ENCODE results near the gene ISG20L2.

The ISG20L2 gene

GRCh38 chr1:156755527-156755950 lies 27.0 kb upstream of the ISG20L2 start:
- in situ Hi-C loops (cut with MboI; ENCODE audit: low pct_unique_long_range_greater_than_20kb, low sequenced_read_pairs, unreplicated experiment): no loop called here
- TF ChIP-seq, protein P1, sequence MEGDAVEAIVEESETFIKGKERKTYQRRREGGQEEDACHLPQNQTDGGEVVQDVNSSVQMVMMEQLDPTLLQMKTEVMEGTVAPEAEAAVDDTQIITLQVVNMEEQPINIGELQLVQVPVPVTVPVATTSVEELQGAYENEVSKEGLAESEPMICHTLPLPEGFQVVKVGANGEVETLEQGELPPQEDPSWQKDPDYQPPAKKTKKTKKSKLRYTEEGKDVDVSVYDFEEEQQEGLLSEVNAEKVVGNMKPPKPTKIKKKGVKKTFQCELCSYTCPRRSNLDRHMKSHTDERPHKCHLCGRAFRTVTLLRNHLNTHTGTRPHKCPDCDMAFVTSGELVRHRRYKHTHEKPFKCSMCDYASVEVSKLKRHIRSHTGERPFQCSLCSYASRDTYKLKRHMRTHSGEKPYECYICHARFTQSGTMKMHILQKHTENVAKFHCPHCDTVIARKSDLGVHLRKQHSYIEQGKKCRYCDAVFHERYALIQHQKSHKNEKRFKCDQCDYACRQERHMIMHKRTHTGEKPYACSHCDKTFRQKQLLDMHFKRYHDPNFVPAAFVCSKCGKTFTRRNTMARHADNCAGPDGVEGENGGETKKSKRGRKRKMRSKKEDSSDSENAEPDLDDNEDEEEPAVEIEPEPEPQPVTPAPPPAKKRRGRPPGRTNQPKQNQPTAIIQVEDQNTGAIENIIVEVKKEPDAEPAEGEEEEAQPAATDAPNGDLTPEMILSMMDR (IDR thresholded peaks at IDR 0.05; ENCODE audit: extremely low read depth, insufficient read depth, missing control alignments): no peak
- no peak for DNase-seq (ENCODE audit: low spot score)

GRCh38 chr1:156754219-156754618 lies 25.7 kb upstream of the ISG20L2 start:
- no peak for DNase-seq (ENCODE audit: low spot score)
- in situ Hi-C loops (cut with MboI; ENCODE audit: low pct_unique_long_range_greater_than_20kb, low sequenced_read_pairs, unreplicated experiment): no loop called here
- TF ChIP-seq, protein P1 (IDR thresholded peaks at IDR 0.05; ENCODE audit: extremely low read depth, insufficient read depth, missing control alignments): no peak

- DNase-seq (ENCODE audit: low spot score): no peak
- in situ Hi-C loops (cut with MboI; ENCODE audit: low pct_unique_long_range_greater_than_20kb, low sequenced_read_pairs, unreplicated experiment): no loop called here
- TF ChIP-seq, protein P1 (IDR thresholded peaks at IDR 0.05; ENCODE audit: extremely low read depth, insufficient read depth, missing control alignments): no peak
These were observed 24.4 kb upstream of the ISG20L2 start for GRCh38 chr1:156752843-156753482.

- in situ Hi-C loops (cut with MboI; ENCODE audit: low pct_unique_long_range_greater_than_20kb, low sequenced_read_pairs, unreplicated experiment): no loop called here
- DNase-seq (ENCODE audit: low spot score): peak; percentile 97
- TF ChIP-seq, protein P1 (IDR thresholded peaks at IDR 0.05; ENCODE audit: extremely low read depth, insufficient read depth, missing control alignments): no peak
These were observed 23.4 kb upstream of the ISG20L2 start for GRCh38 chr1:156751757-156752481.

DNA sequence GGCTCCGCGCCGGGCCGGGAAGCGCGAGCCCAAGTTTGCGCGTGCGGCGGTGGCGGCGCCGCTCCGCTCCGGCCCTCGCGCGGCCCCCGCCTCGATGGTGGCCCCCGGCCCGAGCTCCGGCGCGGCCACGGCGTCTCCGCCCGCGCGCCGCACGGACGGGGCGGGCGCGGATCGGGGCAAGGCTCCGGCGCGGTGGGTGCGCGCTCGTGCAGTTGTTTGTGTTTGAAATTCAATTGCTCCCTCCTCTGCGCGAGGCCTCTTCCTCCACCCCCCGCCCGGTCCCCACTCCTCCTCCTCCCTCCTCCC lies 22.8 kb upstream of the ISG20L2 start, which contains the start of gene HDGF:
TSS of gene HDGF (minus strand) at position 225 of the 306 bp plus-strand sequence. CDS start 246 bp downstream, outside the sequence.
- no peak for DNase-seq (ENCODE audit: low spot score)
- TF ChIP-seq, protein P1 (IDR thresholded peaks at IDR 0.05; ENCODE audit: extremely low read depth, insufficient read depth, missing control alignments): no peak
- in situ Hi-C loops (cut with MboI; ENCODE audit: low pct_unique_long_range_greater_than_20kb, low sequenced_read_pairs, unreplicated experiment): no loop called here

DNA sequence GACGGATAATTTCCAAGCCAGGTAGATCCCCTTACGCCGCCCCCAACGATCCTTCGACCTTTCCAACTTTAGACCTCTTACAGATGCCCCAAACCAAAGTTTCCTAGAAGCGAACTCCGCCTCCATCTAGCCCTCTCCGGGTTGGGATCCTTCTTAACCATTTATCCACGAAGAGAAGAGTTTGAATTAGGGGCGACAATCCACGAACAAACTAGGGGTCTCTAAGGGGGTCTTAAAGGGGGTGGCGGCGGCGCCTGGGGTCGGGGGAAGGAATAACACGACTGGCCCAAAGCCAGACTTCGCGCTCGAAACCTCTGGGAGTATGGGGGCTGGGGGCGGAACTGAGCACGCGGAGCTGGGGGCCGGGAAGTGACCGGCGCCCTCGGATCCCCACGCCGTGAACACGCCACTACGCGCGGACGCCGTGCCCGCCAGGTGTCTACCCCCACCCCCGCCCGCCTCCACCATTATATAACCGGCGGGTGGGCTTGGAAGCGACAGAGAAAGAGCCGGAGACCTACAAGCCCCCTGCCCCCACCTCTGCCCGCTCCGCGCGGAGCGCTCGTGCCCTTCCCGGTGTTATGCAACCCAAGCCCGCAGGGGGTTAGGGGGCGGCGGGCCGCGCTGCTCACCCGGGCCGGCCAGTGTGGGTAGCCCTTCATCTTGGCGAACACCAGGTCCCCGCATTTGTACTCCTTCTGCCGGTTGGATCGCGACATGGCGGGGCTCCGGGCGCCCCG lies 22.3 kb upstream of the ISG20L2 start:
- in situ Hi-C loops (cut with MboI; ENCODE audit: low pct_unique_long_range_greater_than_20kb, low sequenced_read_pairs, unreplicated experiment): no loop called here
- TF ChIP-seq, protein P1 (IDR thresholded peaks at IDR 0.05; ENCODE audit: extremely low read depth, insufficient read depth, missing control alignments): no peak
- no peak for DNase-seq (ENCODE audit: low spot score)

All from GM13977 (cell line).